GM18502 (cell line): ENCODE data around the gene SSR1.
"Not testable (repeated sequence)": the region's sequence is repeated elsewhere in the genome, so short reads cannot be mapped to it uniquely, and the experiment has no call there.

ENCODE experiments used
- ATAC-seq: cut with Tn5 transposase; IDR thresholded peaks from one replicate; pipeline ENCODE4 v1.9.1; 2021; ENCODE audit warnings: mild to moderate bottlenecking; ENCODE audit not compliant: unreplicated experiment, poor library complexity

SSR1 gene

GRCh38 chr6:7283676-7284075 is 29.3 kb downstream of the SSR1 start:
- no peak for ATAC-seq

GRCh38 chr6:7282097-7282906 is 30.7 kb downstream of the SSR1 start:
- ATAC-seq = no peak

GRCh38 chr6:7276199-7276524 is 36.8 kb downstream of the SSR1 start:
- no peak for ATAC-seq

- not testable (repeated sequence) for ATAC-seq
Observed at GRCh38 chr6:7274525-7274924, 38.5 kb downstream of the SSR1 start.

GRCh38 chr6:7273709-7274108 is 39.3 kb downstream of the SSR1 start:
- ATAC-seq = no peak

GRCh38 chr6:7271205-7271534 is 41.8 kb downstream of the SSR1 start:
- ATAC-seq = no peak

GRCh38 chr6:7270320-7271204 is 42.4 kb downstream of the SSR1 start:
- no peak for ATAC-seq

GRCh38 chr6:7269816-7270215 is 43.2 kb downstream of the SSR1 start:
- ATAC-seq = no peak

GRCh38 chr6:7268816-7269555 is 44.0 kb downstream of the SSR1 start:
- ATAC-seq = no peak

- no peak for ATAC-seq
Observed at GRCh38 chr6:7268362-7268761, 44.6 kb downstream of the SSR1 start.

GRCh38 chr6:7267466-7268091 is 45.4 kb downstream of the SSR1 start:
- ATAC-seq = no peak

- no peak for ATAC-seq
Observed at GRCh38 chr6:7267071-7267465, 45.9 kb downstream of the SSR1 start.

GRCh38 chr6:7265385-7265726 is 47.6 kb downstream of the SSR1 start:
- not testable (repeated sequence) for ATAC-seq

- no peak for ATAC-seq
Observed at GRCh38 chr6:7264686-7265384, 48.2 kb downstream of the SSR1 start.

- ATAC-seq = no peak
Observed at GRCh38 chr6:7264041-7264440, 49.0 kb downstream of the SSR1 start.

- ATAC-seq = not testable (repeated sequence)
Observed at GRCh38 chr6:7263519-7263805, 49.5 kb downstream of the SSR1 start.

GRCh38 chr6:7262746-7263518 is 50.1 kb downstream of the SSR1 start:
- ATAC-seq = no peak

- ATAC-seq = no peak
Observed at GRCh38 chr6:7261852-7262461, 51.0 kb downstream of the SSR1 start.
